Stromal cell of bone marrow (primary cell): Measurements from ENCODE around the gene CAPN15.
"Not testable (repeated sequence)": the region's sequence is repeated elsewhere in the genome, so short reads cannot be mapped to it uniquely, and the experiment has no call there.

Source experiments
- DNase-seq: peaks from one replicate; pipeline ENCODE4 v3.0.0-alpha.2; 2012; ENCODE audit warnings: low read depth

Gene CAPN15

DNA sequence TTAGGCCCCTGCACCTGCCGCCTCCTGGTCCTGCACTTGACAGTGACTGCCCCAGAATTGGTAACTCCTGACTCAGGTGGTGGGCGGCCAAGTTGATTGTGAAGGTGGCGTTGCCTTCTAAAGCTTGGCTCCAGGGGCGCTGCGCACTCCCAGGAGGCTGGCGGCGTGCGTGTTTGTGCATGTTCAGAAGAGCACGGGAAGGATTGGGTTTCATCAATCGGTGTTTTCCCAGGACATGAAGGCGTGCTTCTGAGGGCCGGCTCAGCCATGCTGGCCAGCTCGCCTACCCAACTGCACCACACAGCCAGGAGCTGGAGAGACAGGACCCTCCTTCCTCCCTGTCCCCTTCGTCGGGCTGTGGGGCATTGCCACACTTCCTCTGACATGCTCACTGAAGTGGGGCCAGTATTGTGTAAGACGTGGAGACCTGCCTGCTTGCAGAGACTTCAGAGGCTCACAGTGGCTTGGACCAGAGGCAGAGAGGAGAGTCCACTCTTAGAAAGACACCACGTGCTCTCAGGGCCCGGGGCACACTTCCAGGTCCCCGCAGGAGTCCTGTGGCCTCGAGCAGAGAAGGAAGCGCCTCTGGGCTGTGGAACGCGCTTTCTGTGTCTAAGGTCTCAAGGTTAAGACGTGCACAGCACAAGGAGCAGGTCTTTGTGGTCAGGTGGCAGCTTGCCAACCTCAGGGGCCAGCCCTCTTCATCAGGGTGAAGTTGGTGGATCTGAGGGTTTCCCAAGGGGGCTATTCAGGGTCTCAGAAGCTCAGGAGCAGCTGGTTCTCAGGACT lies 65.2 kb downstream of the CAPN15 start:
- DNase-seq: no peak

DNA sequence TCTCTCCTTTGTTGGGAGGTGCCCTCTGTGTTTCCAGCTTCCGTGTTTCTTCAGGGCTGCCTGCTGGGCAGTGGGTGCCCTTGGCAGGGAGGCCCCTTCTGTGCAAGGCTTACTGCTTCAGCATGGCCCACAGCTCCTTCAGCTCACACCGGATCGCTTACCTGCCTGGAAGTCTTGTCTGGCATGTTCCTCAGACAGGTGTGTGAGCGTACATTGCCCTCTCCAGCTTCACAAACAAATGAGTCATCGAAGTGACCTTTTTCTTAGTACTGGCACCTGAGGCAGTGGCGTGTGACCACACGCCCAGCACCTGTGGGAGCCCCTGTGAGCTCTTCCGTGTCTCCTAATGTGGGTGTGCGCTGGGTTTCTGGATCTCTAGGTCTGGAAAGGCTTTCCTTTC lies 65.9 kb downstream of the CAPN15 start:
- DNase-seq: no peak

GRCh38 chr16:593807-594206 lies 66.3 kb downstream of the CAPN15 start:
- no peak for DNase-seq

DNA sequence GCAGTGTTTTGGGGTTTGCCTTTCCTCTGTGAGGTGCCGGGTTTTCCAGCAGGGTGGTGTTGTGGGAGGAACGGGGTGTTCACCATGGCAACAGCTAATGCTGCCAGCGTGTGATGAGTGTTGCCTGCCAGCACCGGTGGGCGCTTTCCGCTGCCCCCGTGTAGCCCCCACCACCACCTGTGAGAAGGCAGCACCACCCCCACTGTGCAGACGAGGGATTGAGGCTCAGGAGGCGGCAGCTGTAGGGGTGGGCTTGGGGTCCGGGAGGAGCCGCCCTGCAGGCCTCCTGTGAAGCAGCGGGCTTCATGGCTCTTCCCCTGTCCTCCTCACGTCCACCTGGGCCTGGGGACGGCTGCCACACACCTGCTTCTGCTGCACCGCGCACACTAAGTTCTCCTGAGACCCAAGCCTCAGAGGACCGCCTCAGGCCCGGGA lies 67.6 kb downstream of the CAPN15 start:
- no peak for DNase-seq

- DNase-seq: no peak
Observed at GRCh38 chr16:595942-596735, 68.6 kb downstream of the CAPN15 start.

DNA sequence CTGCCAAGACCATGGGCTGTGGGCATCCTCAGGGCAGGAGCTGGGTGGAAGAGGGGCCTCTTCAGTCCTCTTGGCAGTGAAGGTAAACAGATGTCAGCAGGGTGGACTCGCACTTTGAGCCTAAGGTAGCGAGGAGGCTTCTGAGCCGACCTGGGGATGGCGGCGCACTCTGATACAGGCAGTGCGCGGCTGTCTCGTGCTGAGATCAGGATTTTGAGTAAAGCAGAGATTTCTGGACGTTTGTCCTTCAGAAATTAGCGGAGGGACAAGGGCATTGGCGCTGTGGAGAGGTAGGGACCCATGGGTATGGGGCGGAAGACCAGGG lies 69.2 kb downstream of the CAPN15 start:
- no peak for DNase-seq

DNA sequence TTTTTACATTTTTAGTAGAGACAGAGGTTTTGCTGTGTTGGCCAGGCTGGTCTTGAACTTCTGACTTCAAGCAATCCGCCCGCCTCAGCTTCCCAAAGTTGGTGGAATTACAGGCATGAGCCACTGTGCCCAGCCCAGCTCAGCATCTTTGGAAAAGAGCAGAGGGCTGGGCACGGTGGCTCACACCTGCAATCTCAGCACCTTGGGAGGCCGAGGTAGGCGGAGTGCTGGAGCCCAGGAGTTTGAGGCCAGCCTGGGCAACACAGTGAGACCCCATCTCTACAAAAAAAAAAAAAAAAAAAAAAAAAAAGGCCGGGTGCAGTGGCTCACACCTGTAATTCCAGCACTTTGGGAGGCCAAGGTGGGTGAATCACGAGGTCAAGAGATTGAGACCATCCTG lies 70.1 kb downstream of the CAPN15 start:
- not testable (repeated sequence) for DNase-seq

DNA sequence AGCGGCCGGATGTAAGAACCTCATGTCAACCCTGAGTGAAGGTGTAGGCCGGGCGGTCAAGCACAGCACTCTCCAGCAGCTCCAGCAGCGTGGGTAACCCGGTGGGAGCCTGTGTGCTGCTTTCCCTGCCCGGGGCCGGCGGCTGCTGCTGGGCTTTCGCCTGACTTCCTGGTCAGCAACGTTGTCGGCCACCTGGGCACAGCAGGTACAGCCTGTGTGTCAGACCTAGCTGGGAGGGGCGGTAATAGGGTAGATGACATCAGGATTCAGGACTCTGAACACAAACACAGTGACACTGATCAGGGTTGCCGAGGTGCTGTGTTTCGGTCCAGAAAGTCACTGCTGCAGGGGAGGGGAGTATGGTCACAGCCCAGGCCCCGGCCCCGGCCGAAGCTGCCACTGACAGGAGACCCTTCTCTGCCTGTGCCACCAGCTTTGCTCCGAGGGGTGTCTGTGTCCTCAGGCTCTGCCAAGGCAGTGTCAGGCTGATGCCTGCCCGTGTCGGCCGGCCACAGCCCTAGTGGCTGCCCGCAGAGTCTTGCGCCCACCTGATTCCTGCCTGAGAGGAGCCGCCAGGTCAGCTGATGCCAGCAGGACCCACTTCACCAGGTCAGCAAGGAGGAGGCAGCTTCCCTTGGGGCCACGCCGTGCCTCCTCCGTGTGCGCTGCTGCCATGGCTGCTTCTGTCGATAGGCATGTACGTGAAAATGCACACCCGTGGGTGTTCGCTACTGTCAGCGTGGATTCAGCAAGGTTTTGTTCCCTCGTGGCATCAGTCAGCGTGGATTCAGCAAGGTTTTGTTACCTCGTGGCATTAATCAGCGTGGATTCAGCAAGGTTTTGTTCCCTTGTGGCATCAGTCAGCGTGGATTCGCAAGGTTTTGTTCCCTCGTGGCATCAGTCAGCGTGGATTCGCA lies 71.6 kb downstream of the CAPN15 start:
- DNase-seq: no peak

- DNase-seq: no peak
Observed at GRCh38 chr16:600781-601180, 73.3 kb downstream of the CAPN15 start.

GRCh38 chr16:603933-604332 lies 76.4 kb downstream of the CAPN15 start:
- DNase-seq: no peak
